ENCODE measurements around the gene ACKR4. TPM values are rescaled to one million over a fixed set of nuclear protein-coding genes. Genes with fewer than 3 reads are reported as not detected.

The ACKR4 gene
- total RNA-seq, 4 donors from 2014 or later: 1.4 to 3.2 (median 2.8) TPM; not detected in 1

DNA sequence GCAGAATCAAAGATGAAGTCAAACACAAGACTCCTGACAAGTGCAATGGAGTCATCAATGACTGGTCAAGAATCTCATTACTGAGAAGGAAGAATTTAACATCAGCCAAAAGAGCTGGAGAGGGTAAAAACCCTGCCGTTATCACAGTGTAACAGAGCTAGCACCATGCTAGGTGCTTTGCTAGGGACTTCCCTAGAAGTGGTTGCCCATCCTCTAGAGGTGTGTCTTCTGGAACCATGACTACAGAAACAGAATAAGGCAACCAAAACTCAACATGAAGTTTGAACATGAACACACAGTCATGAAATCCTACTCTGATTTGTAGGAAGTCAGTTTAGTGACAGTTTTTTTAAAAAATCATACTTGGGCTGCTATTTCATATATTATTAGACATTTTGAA, 53.1 kb downstream of the ACKR4 start:
- DNase-seq (ENCODE audit: low spot score) (no peak), ATAC-seq (ENCODE audit: low FRiP score) (no peak)
- TF ChIP-seq CTCF (IDR thresholded peaks at IDR 0.05): no peak

Other genes starting within 250 kb of the ACKR4 start
- 10 to 100 TPM; 30.2 to 60.2 (median 47.0) TPM for gene DNAJC13, start 179.8 kb upstream of the ACKR4 start, total RNA-seq
- 10 to 100 TPM; 25.7 to 41.3 (median 35.8) TPM for gene ACAD11, start 62.5 kb downstream of the ACKR4 start, total RNA-seq
- 10 to 100 TPM; 22.6 to 41.8 (median 27.2) TPM for gene UBA5, start 63.1 kb downstream of the ACKR4 start, total RNA-seq
- gene NPHP3, start 125.1 kb downstream of the ACKR4 start, total RNA-seq: 10 to 100 TPM; 25.6 to 46.0 (median 32.0) TPM

Data from omental fat pad (tissue), 4 donors.